SK-N-MC (cell line): ENCODE data around the gene SESTD1.

Source experiments
- EZH2 ChIP-seq: fragments of 200-600 bp; sonication (generic); IDR thresholded peaks from one replicate; pipeline ENCODE4 v1.6.1; 2017; ENCODE audit warnings: antibody characterized with exemption
- POLR2AphosphoS5 ChIP-seq: IDR thresholded peaks from 2 replicates; pipeline ENCODE4 v1.6.1; 2012; ENCODE audit warnings: mild to moderate bottlenecking, low read depth, low read length, borderline replicate concordance

GRCh38 chr2:179184610-179185009, 80.0 kb downstream of the SESTD1 start:
- TF ChIP-seq EZH2 (no peak), POLR2AphosphoS5 (no peak)
